C4-2B (cell line): ENCODE measurements around the gene GLOD4.

Source experiments
- ZFX ChIP-seq: fragments of 450-650 bp; IDR thresholded peaks from 2 replicates; pipeline ENCODE4 v1.6.1; 2017
- TF ChIP-seq, protein P1 (sequence below): fragments of 450-650 bp; conservative IDR thresholded peaks from 2 replicates; pipeline ENCODE4 v1.5.1; 2017; ENCODE audit warnings: mild to moderate bottlenecking

- TF ChIP-seq, protein P1, sequence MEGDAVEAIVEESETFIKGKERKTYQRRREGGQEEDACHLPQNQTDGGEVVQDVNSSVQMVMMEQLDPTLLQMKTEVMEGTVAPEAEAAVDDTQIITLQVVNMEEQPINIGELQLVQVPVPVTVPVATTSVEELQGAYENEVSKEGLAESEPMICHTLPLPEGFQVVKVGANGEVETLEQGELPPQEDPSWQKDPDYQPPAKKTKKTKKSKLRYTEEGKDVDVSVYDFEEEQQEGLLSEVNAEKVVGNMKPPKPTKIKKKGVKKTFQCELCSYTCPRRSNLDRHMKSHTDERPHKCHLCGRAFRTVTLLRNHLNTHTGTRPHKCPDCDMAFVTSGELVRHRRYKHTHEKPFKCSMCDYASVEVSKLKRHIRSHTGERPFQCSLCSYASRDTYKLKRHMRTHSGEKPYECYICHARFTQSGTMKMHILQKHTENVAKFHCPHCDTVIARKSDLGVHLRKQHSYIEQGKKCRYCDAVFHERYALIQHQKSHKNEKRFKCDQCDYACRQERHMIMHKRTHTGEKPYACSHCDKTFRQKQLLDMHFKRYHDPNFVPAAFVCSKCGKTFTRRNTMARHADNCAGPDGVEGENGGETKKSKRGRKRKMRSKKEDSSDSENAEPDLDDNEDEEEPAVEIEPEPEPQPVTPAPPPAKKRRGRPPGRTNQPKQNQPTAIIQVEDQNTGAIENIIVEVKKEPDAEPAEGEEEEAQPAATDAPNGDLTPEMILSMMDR, result no peak
- no peak for TF ChIP-seq ZFX
These were observed 13.2 kb upstream of the GLOD4 start for GRCh38 chr17:795276-795675.
